GM12864 (cell line): ENCODE data around the gene STRN3.
"Not testable (repeated sequence)": the region's sequence is repeated elsewhere in the genome, so short reads cannot be mapped to it uniquely, and the experiment has no call there.

Experiments used
- DNase-seq: peaks from one replicate; pipeline ENCODE4 v3.0.0-alpha.2; 2011; ENCODE audit warnings: low read depth
- H3K4me3 ChIP-seq: 2 replicates; pipeline ENCODE4 v1.5.1; 2011; ENCODE audit warnings: mild to moderate bottlenecking, low read depth, low read length, control low read depth
- TF ChIP-seq, protein P1 (sequence below): IDR thresholded peaks from 2 replicates; pipeline ENCODE4 v1.5.1; 2011; ENCODE audit warnings: low read depth, mild to moderate bottlenecking, moderate library complexity, low read length, control low read depth, inconsistent platforms; ENCODE audit errors: missing control alignments

The STRN3 gene

GRCh38 chr14:31045501-31046080 is 19.4 kb upstream of the STRN3 start:
- TF ChIP-seq, protein P1, sequence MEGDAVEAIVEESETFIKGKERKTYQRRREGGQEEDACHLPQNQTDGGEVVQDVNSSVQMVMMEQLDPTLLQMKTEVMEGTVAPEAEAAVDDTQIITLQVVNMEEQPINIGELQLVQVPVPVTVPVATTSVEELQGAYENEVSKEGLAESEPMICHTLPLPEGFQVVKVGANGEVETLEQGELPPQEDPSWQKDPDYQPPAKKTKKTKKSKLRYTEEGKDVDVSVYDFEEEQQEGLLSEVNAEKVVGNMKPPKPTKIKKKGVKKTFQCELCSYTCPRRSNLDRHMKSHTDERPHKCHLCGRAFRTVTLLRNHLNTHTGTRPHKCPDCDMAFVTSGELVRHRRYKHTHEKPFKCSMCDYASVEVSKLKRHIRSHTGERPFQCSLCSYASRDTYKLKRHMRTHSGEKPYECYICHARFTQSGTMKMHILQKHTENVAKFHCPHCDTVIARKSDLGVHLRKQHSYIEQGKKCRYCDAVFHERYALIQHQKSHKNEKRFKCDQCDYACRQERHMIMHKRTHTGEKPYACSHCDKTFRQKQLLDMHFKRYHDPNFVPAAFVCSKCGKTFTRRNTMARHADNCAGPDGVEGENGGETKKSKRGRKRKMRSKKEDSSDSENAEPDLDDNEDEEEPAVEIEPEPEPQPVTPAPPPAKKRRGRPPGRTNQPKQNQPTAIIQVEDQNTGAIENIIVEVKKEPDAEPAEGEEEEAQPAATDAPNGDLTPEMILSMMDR = no peak
- no peak overlapping the region for H3K4me3 ChIP-seq
- DNase-seq = no peak

- TF ChIP-seq, protein P1 = no peak
Measured at GRCh38 chr14:31043379-31043778, 17.2 kb upstream of the STRN3 start.

DNA sequence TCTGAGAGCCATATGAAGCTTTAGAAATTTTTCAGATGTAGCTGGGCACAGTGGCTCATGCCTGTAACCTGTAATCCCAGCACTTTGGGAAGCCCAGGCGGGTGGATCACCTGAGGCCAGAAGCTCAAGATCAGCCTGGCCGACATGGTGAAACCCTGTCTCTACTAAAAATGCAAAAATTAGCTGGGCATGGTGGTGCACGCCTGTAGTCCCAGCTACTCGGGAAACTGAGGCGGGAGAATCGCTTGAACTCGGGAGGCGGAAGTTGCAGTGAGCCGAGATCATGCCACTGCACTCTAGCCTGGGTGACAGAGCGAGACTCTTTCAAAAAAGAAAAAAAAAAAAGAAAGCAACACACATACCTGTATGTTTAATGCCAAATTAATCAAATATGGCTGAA is 16.7 kb upstream of the STRN3 start:
- DNase-seq, H3K4me3 ChIP-seq: not testable (repeated sequence)

More at GRCh38 chr14:31043379-31043778, 17.2 kb upstream of the STRN3 start:
- DNase-seq = no peak
- H3K4me3 ChIP-seq = no peak overlapping the region

GRCh38 chr14:31042300-31042699 is 16.1 kb upstream of the STRN3 start:
- DNase-seq = no peak
- TF ChIP-seq, protein P1 = no peak
- H3K4me3 ChIP-seq = no peak overlapping the region

DNA sequence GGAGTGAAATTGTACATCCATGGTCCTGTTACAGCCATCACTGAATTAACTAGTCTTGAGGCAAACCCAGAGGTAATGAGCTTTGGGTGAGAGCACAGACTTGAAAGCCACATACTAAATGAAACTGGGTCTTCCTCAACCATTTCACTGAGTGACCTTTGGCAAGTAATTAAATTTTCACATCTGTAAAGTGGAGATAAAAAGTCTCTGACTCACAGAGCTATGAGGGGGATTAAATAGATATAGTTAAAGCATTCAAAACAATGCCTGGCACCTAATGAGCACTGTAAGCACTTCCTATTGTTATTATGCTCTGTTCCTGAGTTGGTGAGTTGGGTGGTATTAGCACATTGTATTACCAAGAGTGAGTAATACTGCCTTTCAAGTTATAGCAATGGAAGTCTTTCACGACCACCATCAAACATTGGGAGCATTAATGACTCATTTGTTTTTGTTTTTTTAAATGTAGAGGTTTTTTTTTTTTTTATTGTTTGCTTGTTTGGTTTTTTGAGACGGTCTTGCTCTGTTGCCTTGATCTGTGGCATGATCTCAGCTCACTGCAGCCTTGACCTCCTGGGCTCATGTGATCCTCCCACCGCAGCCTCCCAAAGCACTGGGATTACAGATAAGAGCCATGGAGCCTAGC is 12.5 kb upstream of the STRN3 start:
- H3K4me3 ChIP-seq = no peak overlapping the region
- TF ChIP-seq, protein P1 = no peak
- DNase-seq = no peak

DNA sequence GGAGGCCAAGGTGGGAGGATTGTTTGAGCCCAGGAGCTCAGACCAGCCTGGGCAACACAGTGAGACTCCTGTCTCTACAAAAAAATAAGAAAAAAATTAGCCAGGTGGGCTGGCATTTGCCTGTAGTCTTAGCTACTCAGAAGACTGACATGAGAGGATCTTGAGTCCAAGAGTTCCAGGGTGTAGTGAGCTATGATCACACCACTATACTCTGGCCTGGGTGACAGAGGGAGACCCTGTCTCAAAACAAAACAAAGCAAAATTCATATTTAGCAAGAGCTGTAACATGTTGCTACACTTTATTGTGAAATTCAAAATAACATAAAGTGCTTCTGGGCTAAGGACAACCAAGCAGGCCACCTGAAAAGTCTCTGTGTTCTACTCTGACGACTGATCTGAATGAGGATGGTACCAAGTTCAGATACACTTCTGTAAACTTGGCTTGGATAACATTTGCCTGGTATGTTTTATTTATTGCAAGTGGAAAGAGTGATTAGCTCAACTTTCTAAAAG is 11.6 kb upstream of the STRN3 start:
- TF ChIP-seq, protein P1 = no peak
- DNase-seq = no peak
- no peak overlapping the region for H3K4me3 ChIP-seq

DNA sequence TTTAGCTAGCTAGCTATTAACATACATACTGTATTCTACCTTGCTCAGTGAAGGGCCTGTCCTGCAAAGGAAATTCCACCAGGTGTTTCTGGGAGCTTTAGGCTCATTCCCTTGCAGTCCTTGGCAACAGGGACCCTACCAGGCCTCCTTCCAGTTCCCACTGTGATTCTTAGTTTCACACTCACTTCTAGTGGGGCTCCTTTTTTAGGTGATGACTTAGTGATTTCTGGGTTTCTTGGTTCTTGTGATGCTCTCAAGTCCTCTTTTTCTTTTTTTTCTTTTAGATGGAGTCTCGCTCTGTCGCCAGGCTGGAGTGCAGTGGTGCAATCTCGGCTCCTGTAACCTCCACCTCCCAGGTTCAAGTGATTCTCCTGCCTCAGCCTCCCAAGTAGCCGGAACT is 10.4 kb upstream of the STRN3 start:
- DNase-seq = no peak
- TF ChIP-seq, protein P1 = no peak
- no peak overlapping the region for H3K4me3 ChIP-seq
